Skeletal muscle satellite cell (primary cell): Measurements from ENCODE around the gene DEAF1.
"Not testable (repeated sequence)": the region's sequence is repeated elsewhere in the genome, so short reads cannot be mapped to it uniquely, and the experiment has no call there.

Experiments used
- H3K27me3 ChIP-seq: 2 replicates; pipeline ENCODE4 v1.7.0; 2013; ENCODE audit warnings: low read length; ENCODE audit not compliant: control insufficient read depth, insufficient read depth
- H3K36me3 ChIP-seq: 2 replicates; pipeline ENCODE4 v1.7.0; 2013; ENCODE audit warnings: mild to moderate bottlenecking, control low read depth, low read length; ENCODE audit not compliant: insufficient read depth
- H3K4me1 ChIP-seq: 2 replicates; pipeline ENCODE4 v1.7.0; 2013; ENCODE audit warnings: low read length; ENCODE audit not compliant: control insufficient read depth, insufficient read depth
- H3K4me2 ChIP-seq: 2 replicates; pipeline ENCODE4 v1.7.0; 2013; ENCODE audit warnings: mild to moderate bottlenecking, low read length
- H3K4me3 ChIP-seq: 2 replicates; pipeline ENCODE4 v1.7.0; 2013; ENCODE audit warnings: low read length
- H3K9ac ChIP-seq: 2 replicates; pipeline ENCODE4 v1.7.0; 2013; ENCODE audit warnings: mild to moderate bottlenecking, low read depth, low read length, moderate library complexity
- H3K9me3 ChIP-seq: replicated peaks from 2 replicates; pipeline ENCODE4 v1.7.0; 2013; ENCODE audit warnings: mild to moderate bottlenecking, control low read depth, low read length

The DEAF1 gene

GRCh38 chr11:647672-648158 is 47.3 kb downstream of the DEAF1 start:
- not testable (repeated sequence) for H3K4me2 ChIP-seq, H3K9ac ChIP-seq, H3K4me1 ChIP-seq, H3K27me3 ChIP-seq, H3K9me3 ChIP-seq, H3K4me3 ChIP-seq
- H3K36me3 ChIP-seq = peaks cover 15% of the 10 kb centered on the region

- H3K9ac ChIP-seq = no peak overlapping the region
- no peak overlapping the region for H3K4me2 ChIP-seq
- no peaks in the 10 kb centered on the region for H3K9me3 ChIP-seq
- H3K4me3 ChIP-seq = no peak overlapping the region
- no peaks in the 10 kb centered on the region for H3K27me3 ChIP-seq
- peaks cover 24% of the 10 kb centered on the region for H3K36me3 ChIP-seq
- no peaks in the 10 kb centered on the region for H3K4me1 ChIP-seq
Measured at GRCh38 chr11:646214-646613, 48.8 kb downstream of the DEAF1 start.

GRCh38 chr11:645536-645935 is 49.5 kb downstream of the DEAF1 start:
- Histone ChIP-seq H3K4me3 (no peak overlapping the region), H3K9me3 (no peaks in the 10 kb centered on the region), H3K4me2 (no peak overlapping the region), H3K36me3 (peaks cover 24% of the 10 kb centered on the region), H3K27me3 (no peaks in the 10 kb centered on the region), H3K4me1 (no peaks in the 10 kb centered on the region), H3K9ac (no peak overlapping the region)

- no peak overlapping the region for H3K9ac ChIP-seq
- H3K9me3 ChIP-seq = no peaks in the 10 kb centered on the region
- no peaks in the 10 kb centered on the region for H3K4me1 ChIP-seq
- H3K4me2 ChIP-seq = no peak overlapping the region
- no peaks in the 10 kb centered on the region for H3K27me3 ChIP-seq
- no peak overlapping the region for H3K4me3 ChIP-seq
- peaks cover 19% of the 10 kb centered on the region for H3K36me3 ChIP-seq
Measured at GRCh38 chr11:643849-644738, 50.9 kb downstream of the DEAF1 start.

DNA sequence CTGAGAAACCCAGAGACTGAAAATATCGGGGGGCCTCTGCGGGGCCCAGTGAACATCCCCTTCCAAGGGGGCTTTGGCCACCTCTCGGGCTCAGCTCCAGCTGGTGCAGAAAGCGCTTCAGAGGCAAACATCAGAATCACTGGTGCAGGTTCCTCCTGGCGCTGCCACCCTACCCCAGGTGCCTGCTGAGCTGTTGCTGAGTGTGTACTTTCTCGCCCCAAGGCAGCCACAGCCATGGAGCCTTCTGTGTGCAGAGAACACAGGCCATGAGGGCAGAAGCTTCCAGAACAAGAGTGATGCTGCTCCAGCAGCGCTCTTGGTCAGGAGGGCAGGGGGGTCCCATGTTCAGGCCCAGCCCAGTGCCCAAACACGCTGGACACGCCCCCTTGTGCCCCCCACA is 51.7 kb downstream of the DEAF1 start:
- no peak overlapping the region for H3K9ac ChIP-seq
- H3K4me3 ChIP-seq = no peak overlapping the region
- H3K4me2 ChIP-seq = no peak overlapping the region
- H3K36me3 ChIP-seq = peaks cover 19% of the 10 kb centered on the region
- no peaks in the 10 kb centered on the region for H3K4me1 ChIP-seq
- H3K27me3 ChIP-seq = no peaks in the 10 kb centered on the region
- H3K9me3 ChIP-seq = no peaks in the 10 kb centered on the region

DNA sequence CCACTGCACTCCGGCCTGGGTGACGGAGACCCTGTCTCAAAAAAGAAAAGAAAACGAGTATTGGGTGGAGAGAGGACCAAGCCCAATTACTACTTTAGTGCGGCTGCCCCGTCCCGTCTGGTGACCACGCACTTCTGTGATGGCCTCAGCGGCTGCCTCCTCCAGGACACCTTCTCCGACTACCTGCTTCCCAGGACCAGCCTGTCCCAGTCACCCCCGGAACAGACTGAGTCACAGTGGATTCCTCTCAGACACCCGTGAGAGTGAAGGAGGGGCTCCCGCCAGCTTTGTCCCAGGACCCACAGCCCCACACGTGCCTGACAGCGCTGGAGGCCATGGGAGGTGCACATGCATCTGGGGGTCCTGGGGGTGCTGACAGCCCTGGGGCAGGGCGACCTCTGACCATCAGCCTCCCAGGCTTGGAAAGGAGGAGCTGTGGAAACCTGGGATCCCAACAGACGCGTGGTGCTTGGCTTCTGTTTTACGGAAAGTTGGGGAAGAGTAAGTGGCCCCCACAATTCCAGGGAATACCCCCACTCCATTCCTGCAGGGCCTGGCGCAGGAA is 53.1 kb downstream of the DEAF1 start:
- Histone ChIP-seq H3K4me3 (no peak overlapping the region), H3K4me1 (peaks cover 7% of the 10 kb centered on the region), H3K4me2 (no peak overlapping the region), H3K9me3 (no peaks in the 10 kb centered on the region), H3K27me3 (peaks cover 3% of the 10 kb centered on the region), H3K36me3 (peaks cover 19% of the 10 kb centered on the region), H3K9ac (no peak overlapping the region)

DNA sequence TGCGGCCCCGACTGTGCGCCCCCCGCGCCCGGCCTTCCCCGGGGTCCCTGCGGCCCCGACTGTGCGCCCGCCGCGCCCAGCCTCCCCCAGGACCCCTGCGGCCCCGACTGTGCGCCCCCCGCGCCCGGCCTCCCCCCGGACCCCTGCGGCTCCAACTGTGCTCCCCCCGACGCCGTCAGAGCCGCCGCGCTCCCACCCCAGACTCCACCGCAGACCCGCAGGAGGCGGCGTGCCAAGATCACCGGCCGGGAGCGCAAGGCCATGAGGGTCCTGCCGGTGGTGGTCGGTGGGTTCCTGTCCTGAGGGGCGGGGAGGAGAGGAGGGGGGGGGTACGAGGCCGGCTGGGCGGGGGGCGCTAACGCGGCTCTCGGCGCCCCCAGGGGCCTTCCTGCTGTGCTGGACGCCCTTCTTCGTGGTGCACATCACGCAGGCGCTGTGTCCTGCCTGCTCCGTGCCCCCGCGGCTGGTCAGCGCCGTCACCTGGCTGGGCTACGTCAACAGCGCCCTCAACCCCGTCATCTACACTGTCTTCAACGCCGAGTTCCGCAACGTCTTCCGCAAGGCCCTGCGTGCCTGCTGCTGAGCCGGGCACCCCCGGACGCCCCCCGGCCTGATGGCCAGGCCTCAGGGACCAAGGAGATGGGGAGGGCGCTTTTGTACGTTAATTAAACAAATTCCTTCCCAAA is 54.9 kb downstream of the DEAF1 start:
- peaks cover 15% of the 10 kb centered on the region for H3K36me3 ChIP-seq
- H3K9ac ChIP-seq = no peak overlapping the region
- H3K4me1 ChIP-seq = peaks cover 7% of the 10 kb centered on the region
- no peaks in the 10 kb centered on the region for H3K9me3 ChIP-seq
- H3K27me3 ChIP-seq = peaks cover 3% of the 10 kb centered on the region
- H3K4me3 ChIP-seq = no peak overlapping the region
- H3K4me2 ChIP-seq = no peak overlapping the region

- H3K27me3 ChIP-seq = peaks cover 3% of the 10 kb centered on the region
- no peak overlapping the region for H3K4me3 ChIP-seq
- H3K4me1 ChIP-seq = peaks cover 7% of the 10 kb centered on the region
Measured at GRCh38 chr11:639332-639955, 55.6 kb downstream of the DEAF1 start.

DNA sequence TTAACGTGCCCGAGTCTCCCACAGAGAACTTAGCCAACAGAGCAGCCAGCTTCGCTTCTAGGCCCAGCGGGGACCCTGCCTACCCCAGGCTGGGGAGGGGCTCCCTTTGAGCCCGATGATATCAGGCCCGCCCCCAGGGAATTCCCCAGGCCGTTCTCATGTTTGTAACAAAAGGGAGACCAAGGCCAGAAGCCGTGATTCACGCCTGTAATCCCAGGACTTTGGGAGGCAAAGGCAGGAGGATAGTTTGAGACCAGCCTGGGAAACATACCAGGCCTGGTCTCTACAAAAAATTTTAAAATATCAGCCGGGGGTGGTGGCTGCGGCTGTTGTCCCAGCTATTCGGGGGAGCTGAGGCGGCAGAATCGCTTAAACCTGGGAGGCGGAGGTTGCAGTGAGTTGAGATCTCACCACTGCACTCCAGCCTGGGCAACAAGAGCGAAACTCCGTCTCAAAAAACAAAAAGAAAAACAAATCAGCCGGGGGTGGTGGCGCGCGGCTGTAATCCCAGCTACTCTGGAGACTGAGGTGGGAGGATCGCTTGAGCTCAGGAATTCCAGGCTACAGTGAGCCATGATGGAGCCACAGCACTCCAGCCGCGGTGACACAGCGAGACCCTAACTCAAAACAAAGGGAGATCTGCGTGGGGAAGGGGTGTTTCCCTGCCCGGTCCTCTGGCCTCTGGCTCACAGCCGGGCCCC is 56.2 kb downstream of the DEAF1 start:
- peaks cover 17% of the 10 kb centered on the region for H3K36me3 ChIP-seq
- no peak overlapping the region for H3K9ac ChIP-seq
- H3K9me3 ChIP-seq = no peaks in the 10 kb centered on the region
- no peak overlapping the region for H3K4me3 ChIP-seq
- peaks cover 7% of the 10 kb centered on the region for H3K4me1 ChIP-seq
- peaks cover 3% of the 10 kb centered on the region for H3K27me3 ChIP-seq
- H3K4me2 ChIP-seq = no peak overlapping the region

More at GRCh38 chr11:639332-639955, 55.6 kb downstream of the DEAF1 start:
- no peak overlapping the region for H3K9ac ChIP-seq
- no peak overlapping the region for H3K4me2 ChIP-seq
- H3K36me3 ChIP-seq = peaks cover 18% of the 10 kb centered on the region
- H3K9me3 ChIP-seq = no peaks in the 10 kb centered on the region

DNA sequence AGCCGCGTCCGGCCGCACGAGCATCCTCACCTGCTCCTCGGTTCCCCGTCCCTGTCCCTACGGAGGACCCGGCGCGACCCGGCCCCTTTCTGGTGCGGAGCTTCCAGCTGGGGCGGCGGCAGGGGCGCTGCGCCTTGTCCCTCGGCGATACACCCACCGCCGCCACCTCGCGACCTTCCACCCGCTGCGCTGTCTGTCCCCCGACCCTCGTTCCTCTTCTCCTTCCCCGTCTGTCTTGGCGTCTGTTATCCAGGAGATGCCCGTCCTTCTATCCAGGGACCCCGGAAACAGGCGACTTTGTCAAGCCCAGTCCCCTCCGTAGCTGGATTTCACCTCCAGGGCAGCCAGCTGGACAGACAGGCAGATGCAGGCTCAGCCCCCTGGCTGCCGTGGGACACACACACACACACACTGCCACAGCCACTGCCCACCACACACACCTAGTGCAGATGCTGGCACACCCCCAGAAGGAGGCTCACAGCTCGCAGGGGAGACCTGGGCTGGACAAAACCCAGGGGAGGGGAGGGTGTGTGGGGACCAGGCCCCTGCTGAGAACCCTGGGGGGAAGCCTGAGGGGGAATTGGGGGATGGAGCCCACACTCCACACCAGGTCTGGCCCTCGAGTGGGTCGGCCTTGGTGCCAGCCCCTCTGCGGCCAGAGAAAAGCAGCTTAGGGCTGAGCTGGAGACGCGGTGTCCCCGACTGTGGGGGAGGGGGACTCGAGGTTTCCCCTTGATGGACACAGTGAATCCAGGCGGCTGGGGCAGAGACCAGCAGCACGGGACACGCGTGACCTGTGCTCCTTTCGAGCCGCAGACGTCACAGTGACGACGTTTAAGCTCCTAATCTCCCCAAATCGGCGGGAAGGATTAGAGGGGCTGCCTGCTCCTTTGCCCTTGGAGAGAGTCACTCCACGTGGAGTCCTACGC is 57.2 kb downstream of the DEAF1 start:
- H3K36me3 ChIP-seq = peaks cover 12% of the 10 kb centered on the region
- H3K4me3 ChIP-seq = peak overlapping the region; percentile 34
- H3K4me1 ChIP-seq = peaks cover 14% of the 10 kb centered on the region
- H3K27me3 ChIP-seq = peaks cover 3% of the 10 kb centered on the region
- no peak overlapping the region for H3K9ac ChIP-seq
- no peaks in the 10 kb centered on the region for H3K9me3 ChIP-seq
- H3K4me2 ChIP-seq = peak overlapping the region; percentile 70
